ENCODE measurements around the gene DPYD.

- TF ChIP-seq SREBF2 (CRISPR knock-in tag; IDR thresholded peaks at IDR 0.05) (no peak), POLR2A (conservative IDR thresholded peaks at IDR 0.05) (no peak), NFIC (IDR thresholded peaks at IDR 0.05) (no peak), POLR2AphosphoS5 (IDR thresholded peaks at IDR 0.05; ENCODE audit: control insufficient read depth, insufficient read depth, low read depth, low read length) (no peak), ZBED1 (IDR thresholded peaks at IDR 0.05) (no peak)
Observed at GRCh38 chr1:97540346-97540888, 380.4 kb downstream of the DPYD start.
